WTC11 (cell line): ENCODE results near the gene TPST2. TPM values are rescaled to one million over a fixed set of nuclear protein-coding genes. Genes with fewer than 3 reads are reported as not detected.

Experiments
- ATAC-seq: fragments of 200-7000 bp; cut with Tn5 transposase; 2 replicates; pipeline ENCODE4 v1.10.0; 2021; ENCODE audit warnings: mild to moderate bottlenecking, moderate library complexity
- CTCF ChIA-PET: fragments of 300-600 bp; sonication (Branson Sonifier 250); formaldehyde crosslinking; loops from one replicate; lab custom pipeline; 2021; ENCODE audit warnings: antibody characterized with exemption; lab: Charles Lee
- POLR2A ChIA-PET: fragments of 350-600 bp; sonication (Branson Sonifier 250); formaldehyde crosslinking; loops from one replicate; lab custom pipeline; 2021; ENCODE audit warnings: antibody characterized with exemption; lab: Charles Lee
- DNase-seq: peaks from one replicate; pipeline ENCODE4 v3.0.0; 2021; ENCODE audit warnings: low spot score
- H3K27ac Mint-ChIP-seq: 2 replicates; pipeline ENCODE4 v1.8.0; 2021; ENCODE audit warnings: mixed read lengths
- H3K27me3 Mint-ChIP-seq: 2 replicates; pipeline ENCODE4 v1.8.0; 2021; ENCODE audit warnings: low read depth, mild to moderate bottlenecking, moderate library complexity, mixed read lengths
- H3K36me3 Mint-ChIP-seq: 2 replicates; pipeline ENCODE4 v1.8.0; 2021; ENCODE audit warnings: mixed read lengths
- H3K4me1 Mint-ChIP-seq: 2 replicates; pipeline ENCODE4 v1.8.0; 2022; ENCODE audit warnings: mixed read lengths
- H3K4me3 Mint-ChIP-seq: 2 replicates; pipeline ENCODE4 v1.8.0; 2021; ENCODE audit warnings: mild to moderate bottlenecking, moderate library complexity, mixed read lengths
- H3K9me3 Mint-ChIP-seq: 2 replicates; pipeline ENCODE4 v1.8.0; 2021; ENCODE audit warnings: mixed read lengths
- CREM ChIP-seq: sonication (generic); formaldehyde crosslinking; IDR thresholded peaks from 2 replicates; pipeline ENCODE4 v1.8.1; 2022; ENCODE audit warnings: mild to moderate bottlenecking, missing genetic modification reagents, moderate library complexity
- FOXK1 ChIP-seq: sonication (generic); formaldehyde crosslinking; IDR thresholded peaks from 2 replicates; pipeline ENCODE4 v1.8.0; 2022; ENCODE audit warnings: mild to moderate bottlenecking, moderate library complexity, missing genetic modification reagents
- HMGA2 ChIP-seq: fragments of 250-450 bp; sonication (Bioruptor Pico); IDR thresholded peaks from 2 replicates; pipeline ENCODE4 v1.4.0; 2021; ENCODE audit warnings: mild to moderate bottlenecking, moderate library complexity
- IRF2 ChIP-seq: sonication (generic); formaldehyde crosslinking; IDR thresholded peaks from 2 replicates; pipeline ENCODE4 v1.8.0; 2022; ENCODE audit warnings: low read depth, missing genetic modification reagents, borderline replicate concordance
- NFATC4 ChIP-seq: fragments of 250-450 bp; sonication (Bioruptor Pico); IDR thresholded peaks from 2 replicates; pipeline ENCODE4 v1.9.0; 2021; ENCODE audit warnings: mild to moderate bottlenecking
- NR2C2 ChIP-seq: sonication (generic); formaldehyde crosslinking; IDR thresholded peaks from 2 replicates; pipeline ENCODE4 v1.8.0; 2022; ENCODE audit warnings: mild to moderate bottlenecking, missing genetic modification reagents
- NR3C1 ChIP-seq: sonication (generic); formaldehyde crosslinking; conservative IDR thresholded peaks from 2 replicates; pipeline ENCODE4 v1.8.1; 2023; ENCODE audit warnings: low read depth, mild to moderate bottlenecking, missing genetic modification reagents
- ZNF138 ChIP-seq: sonication (generic); formaldehyde crosslinking; conservative IDR thresholded peaks from 2 replicates; pipeline ENCODE4 v1.8.1; 2022; ENCODE audit warnings: mild to moderate bottlenecking, moderate library complexity, missing genetic modification reagents
- ZNF263 ChIP-seq: sonication (generic); formaldehyde crosslinking; IDR thresholded peaks from 2 replicates; pipeline ENCODE4 v1.8.1; 2022; ENCODE audit warnings: low read depth, mild to moderate bottlenecking, moderate library complexity, missing genetic modification reagents
- ZNF416 ChIP-seq: fragments of 250-450 bp; sonication (Bioruptor Pico); IDR thresholded peaks from 2 replicates; pipeline ENCODE4 v1.9.0; 2021; ENCODE audit warnings: mild to moderate bottlenecking, inconsistent platforms
- ZNF671 ChIP-seq: fragments of 250-450 bp; sonication (Bioruptor Pico); IDR thresholded peaks from 2 replicates; pipeline ENCODE4 v1.8.0; 2021; ENCODE audit warnings: mild to moderate bottlenecking
- total RNA-seq: library from RNA; stranded (reverse); gene quantifications from 3 replicates; pipeline ENCODE4 v1.2.3, GENCODE V29; 2021
- TF ChIP-seq, protein P1 (sequence below): fragments of 250-450 bp; sonication (Bioruptor Pico); IDR thresholded peaks from 2 replicates; pipeline ENCODE4 v1.9.0; 2021; ENCODE audit warnings: mild to moderate bottlenecking, borderline replicate concordance
- TF ChIP-seq, protein P2 (sequence below): fragments of 250-450 bp; sonication (Bioruptor Pico); conservative IDR thresholded peaks from 2 replicates; pipeline ENCODE4 v1.9.0; 2021; ENCODE audit warnings: mild to moderate bottlenecking
- TF ChIP-seq, protein P3 (sequence below): sonication (generic); formaldehyde crosslinking; IDR thresholded peaks from 2 replicates; pipeline ENCODE4 v1.8.1; 2022; ENCODE audit warnings: low read depth, missing genetic modification reagents, borderline replicate concordance
- TF ChIP-seq, protein P4 (sequence below): sonication (generic); formaldehyde crosslinking; IDR thresholded peaks from 2 replicates; pipeline ENCODE4 v1.8.1; 2022; ENCODE audit warnings: mild to moderate bottlenecking, moderate library complexity, missing genetic modification reagents
- TF ChIP-seq, protein P5 (sequence below): sonication (generic); formaldehyde crosslinking; conservative IDR thresholded peaks from 2 replicates; pipeline ENCODE4 v1.8.1; 2023; ENCODE audit warnings: mild to moderate bottlenecking, low read depth, missing genetic modification reagents, moderate library complexity

Gene TPST2
- total RNA-seq, 1 experiment from 2014 or later: 84.2 TPM

DNA sequence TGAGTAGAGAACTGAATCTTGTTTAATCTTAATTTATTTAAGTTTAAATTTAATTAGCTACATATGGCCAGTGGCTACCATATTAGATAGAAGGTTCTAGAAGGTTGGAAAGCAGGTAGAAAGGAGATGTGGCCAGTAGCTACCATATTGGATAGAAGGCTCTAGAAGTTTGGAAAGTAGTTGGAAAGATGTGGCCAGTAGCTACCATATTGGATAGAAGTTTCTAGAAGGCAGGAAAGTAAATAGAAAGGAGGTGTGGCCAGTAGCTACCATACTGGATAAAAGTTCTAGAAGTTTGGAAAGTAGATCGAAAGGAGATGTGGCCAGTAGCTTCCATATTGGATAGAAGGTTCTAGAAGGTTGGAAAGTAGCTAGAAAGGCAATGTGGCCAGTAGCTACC is 34.1 kb upstream of the TPST2 start (continued):
- TF ChIP-seq FOXK1 (CRISPR knock-in tag): no peak

DNA sequence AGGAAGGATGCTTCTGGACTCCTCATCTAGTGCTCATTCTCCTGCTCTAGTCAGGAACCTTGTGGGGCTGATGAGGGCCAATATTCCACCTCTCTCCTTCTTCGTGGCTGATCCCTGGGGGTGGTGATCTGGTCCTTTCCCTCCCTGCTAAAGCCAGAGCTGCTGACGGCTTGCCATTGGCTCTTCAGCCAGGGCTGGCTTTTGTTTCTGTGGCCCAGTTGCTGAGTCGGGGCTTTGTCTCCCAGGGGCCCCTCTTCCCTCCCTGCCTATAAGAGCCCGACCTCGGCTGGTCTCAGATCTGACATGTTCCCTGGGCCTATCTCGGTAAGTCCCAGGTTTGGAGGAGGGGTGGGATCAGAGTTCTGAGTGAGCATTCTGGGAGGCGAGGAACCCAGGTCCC is 31.7 kb upstream of the TPST2 start, which contains the start of gene CRYBA4:
TSS of gene CRYBA4 (plus strand) at position 301 of the 400 bp plus-strand sequence. CDS start 634 bp downstream, outside the sequence.
- Mint-ChIP-seq H3K9me3 (peaks cover 6% of the 10 kb centered on the region), H3K27ac (no peak within 1 kb of the TSS), H3K4me1 (peaks cover 30% of the 10 kb centered on the region), H3K4me3 (no peak within 1 kb of the TSS), H3K36me3 (no peaks in the 10 kb centered on the region), H3K27me3 (peaks cover 20% of the 10 kb centered on the region)
- DNase-seq (no peak), ATAC-seq (no peak)
- POLR2A ChIA-PET: no interaction called here
- TF ChIP-seq, protein P1, sequence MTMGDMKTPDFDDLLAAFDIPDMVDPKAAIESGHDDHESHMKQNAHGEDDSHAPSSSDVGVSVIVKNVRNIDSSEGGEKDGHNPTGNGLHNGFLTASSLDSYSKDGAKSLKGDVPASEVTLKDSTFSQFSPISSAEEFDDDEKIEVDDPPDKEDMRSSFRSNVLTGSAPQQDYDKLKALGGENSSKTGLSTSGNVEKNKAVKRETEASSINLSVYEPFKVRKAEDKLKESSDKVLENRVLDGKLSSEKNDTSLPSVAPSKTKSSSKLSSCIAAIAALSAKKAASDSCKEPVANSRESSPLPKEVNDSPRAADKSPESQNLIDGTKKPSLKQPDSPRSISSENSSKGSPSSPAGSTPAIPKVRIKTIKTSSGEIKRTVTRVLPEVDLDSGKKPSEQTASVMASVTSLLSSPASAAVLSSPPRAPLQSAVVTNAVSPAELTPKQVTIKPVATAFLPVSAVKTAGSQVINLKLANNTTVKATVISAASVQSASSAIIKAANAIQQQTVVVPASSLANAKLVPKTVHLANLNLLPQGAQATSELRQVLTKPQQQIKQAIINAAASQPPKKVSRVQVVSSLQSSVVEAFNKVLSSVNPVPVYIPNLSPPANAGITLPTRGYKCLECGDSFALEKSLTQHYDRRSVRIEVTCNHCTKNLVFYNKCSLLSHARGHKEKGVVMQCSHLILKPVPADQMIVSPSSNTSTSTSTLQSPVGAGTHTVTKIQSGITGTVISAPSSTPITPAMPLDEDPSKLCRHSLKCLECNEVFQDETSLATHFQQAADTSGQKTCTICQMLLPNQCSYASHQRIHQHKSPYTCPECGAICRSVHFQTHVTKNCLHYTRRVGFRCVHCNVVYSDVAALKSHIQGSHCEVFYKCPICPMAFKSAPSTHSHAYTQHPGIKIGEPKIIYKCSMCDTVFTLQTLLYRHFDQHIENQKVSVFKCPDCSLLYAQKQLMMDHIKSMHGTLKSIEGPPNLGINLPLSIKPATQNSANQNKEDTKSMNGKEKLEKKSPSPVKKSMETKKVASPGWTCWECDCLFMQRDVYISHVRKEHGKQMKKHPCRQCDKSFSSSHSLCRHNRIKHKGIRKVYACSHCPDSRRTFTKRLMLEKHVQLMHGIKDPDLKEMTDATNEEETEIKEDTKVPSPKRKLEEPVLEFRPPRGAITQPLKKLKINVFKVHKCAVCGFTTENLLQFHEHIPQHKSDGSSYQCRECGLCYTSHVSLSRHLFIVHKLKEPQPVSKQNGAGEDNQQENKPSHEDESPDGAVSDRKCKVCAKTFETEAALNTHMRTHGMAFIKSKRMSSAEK (CRISPR knock-in tag): no peak
- no peak for TF ChIP-seq ZNF416
- no peak for TF ChIP-seq NR3C1 (CRISPR knock-in tag)
- no peak for TF ChIP-seq NR2C2 (CRISPR knock-in tag)
- TF ChIP-seq ZNF671 (CRISPR knock-in tag): no peak
- no peak for TF ChIP-seq NFATC4
- TF ChIP-seq, protein P2, sequence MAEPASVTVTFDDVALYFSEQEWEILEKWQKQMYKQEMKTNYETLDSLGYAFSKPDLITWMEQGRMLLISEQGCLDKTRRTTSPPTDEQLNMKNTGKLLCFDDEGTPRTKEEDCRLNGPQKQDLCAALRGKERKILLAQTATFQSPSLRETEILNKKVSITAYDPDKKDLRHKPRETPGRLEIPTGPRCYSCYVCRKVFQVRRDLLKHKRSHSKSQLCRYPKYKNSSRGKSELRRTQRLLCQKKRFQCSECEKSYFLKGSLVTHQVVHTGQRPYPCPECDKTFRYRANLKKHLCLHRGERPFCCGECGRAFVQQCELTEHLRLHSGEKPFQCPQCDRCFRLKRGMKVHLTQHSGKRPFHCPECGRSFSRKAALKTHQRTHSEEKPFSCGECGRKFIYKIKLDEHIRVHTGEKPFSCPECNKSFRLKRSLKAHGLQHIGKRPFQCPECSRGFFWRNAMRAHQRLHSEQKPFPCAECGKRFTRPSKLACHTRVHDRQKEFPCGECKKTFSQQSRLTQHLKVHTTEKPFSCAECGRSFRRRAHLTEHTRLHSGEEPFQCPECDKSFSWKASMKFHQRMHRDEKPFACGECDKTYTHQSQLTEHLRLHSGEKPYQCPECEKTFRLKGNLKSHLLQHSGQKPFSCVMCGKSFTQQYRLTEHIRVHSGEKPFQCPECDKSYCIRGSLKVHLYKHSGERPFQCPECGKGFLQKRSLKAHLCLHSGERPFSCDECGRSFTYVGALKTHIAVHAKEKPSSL (CRISPR knock-in tag): no peak
- TF ChIP-seq, protein P3, sequence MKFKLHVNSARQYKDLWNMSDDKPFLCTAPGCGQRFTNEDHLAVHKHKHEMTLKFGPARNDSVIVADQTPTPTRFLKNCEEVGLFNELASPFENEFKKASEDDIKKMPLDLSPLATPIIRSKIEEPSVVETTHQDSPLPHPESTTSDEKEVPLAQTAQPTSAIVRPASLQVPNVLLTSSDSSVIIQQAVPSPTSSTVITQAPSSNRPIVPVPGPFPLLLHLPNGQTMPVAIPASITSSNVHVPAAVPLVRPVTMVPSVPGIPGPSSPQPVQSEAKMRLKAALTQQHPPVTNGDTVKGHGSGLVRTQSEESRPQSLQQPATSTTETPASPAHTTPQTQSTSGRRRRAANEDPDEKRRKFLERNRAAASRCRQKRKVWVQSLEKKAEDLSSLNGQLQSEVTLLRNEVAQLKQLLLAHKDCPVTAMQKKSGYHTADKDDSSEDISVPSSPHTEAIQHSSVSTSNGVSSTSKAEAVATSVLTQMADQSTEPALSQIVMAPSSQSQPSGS (CRISPR knock-in tag): no peak
- no peak for TF ChIP-seq IRF2 (CRISPR knock-in tag)
- TF ChIP-seq ZNF138: no peak
- TF ChIP-seq, protein P4, sequence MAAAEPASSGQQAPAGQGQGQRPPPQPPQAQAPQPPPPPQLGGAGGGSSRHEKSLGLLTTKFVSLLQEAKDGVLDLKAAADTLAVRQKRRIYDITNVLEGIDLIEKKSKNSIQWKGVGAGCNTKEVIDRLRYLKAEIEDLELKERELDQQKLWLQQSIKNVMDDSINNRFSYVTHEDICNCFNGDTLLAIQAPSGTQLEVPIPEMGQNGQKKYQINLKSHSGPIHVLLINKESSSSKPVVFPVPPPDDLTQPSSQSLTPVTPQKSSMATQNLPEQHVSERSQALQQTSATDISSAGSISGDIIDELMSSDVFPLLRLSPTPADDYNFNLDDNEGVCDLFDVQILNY (CRISPR knock-in tag): no peak
- TF ChIP-seq ZNF263: no peak
- TF ChIP-seq CREM (CRISPR knock-in tag): no peak
- TF ChIP-seq HMGA2 (CRISPR knock-in tag): no peak
- TF ChIP-seq, protein P5, sequence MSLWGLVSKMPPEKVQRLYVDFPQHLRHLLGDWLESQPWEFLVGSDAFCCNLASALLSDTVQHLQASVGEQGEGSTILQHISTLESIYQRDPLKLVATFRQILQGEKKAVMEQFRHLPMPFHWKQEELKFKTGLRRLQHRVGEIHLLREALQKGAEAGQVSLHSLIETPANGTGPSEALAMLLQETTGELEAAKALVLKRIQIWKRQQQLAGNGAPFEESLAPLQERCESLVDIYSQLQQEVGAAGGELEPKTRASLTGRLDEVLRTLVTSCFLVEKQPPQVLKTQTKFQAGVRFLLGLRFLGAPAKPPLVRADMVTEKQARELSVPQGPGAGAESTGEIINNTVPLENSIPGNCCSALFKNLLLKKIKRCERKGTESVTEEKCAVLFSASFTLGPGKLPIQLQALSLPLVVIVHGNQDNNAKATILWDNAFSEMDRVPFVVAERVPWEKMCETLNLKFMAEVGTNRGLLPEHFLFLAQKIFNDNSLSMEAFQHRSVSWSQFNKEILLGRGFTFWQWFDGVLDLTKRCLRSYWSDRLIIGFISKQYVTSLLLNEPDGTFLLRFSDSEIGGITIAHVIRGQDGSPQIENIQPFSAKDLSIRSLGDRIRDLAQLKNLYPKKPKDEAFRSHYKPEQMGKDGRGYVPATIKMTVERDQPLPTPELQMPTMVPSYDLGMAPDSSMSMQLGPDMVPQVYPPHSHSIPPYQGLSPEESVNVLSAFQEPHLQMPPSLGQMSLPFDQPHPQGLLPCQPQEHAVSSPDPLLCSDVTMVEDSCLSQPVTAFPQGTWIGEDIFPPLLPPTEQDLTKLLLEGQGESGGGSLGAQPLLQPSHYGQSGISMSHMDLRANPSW (CRISPR knock-in tag): no peak
- TF ChIP-seq, all 79 proteins: peak for 0
- CTCF ChIA-PET: no interaction called here
